Lower leg skin (tissue), 3 donors: Measurements from ENCODE around the gene CHST5.

ENCODE experiments used
- CTCF ChIP-seq, 3 donors: fragments of 450-650 bp; IDR thresholded peaks; one replicate each; pipeline ENCODE4 v1.5.1; 2016; ENCODE audit warnings: antibody characterized with exemption in 3 of 3, mild to moderate bottlenecking in 3 of 3, moderate library complexity in 2 of 3
- POLR2A ChIP-seq, 2 donors: fragments of 450-650 bp; IDR thresholded peaks; one replicate each; pipeline ENCODE4 v1.6.1; 2016 to 2017; ENCODE audit warnings: antibody characterized with exemption in 2 of 2, mild to moderate bottlenecking in 1 of 2, moderate library complexity in 1 of 2

- TF ChIP-seq CTCF (IDR thresholded peaks at IDR 0.05) (no peak), POLR2A (IDR thresholded peaks at IDR 0.05) (no peak)
These were observed 40.7 kb downstream of the CHST5 start, which contains the start of gene CHST6 for GRCh38 chr16:75495076-75495674.
